Duodenal mucosa (tissue), 2 donors: Measurements from ENCODE around the gene FLT1.

Experiments used
- H3K27ac ChIP-seq: one replicate; pipeline ENCODE4 v1.7.0; 2013; ENCODE audit warnings: low read depth, low read length
- H3K27me3 ChIP-seq, 2 donors: one replicate each; pipeline ENCODE4 v1.7.0; 2013; ENCODE audit warnings: low read length in 2 of 2, control low read depth in 1 of 2; ENCODE audit not compliant: insufficient read depth in 2 of 2, control insufficient read depth in 1 of 2
- H3K36me3 ChIP-seq, 2 donors: one replicate each; pipeline ENCODE4 v1.7.0; 2013; ENCODE audit warnings: low read length in 2 of 2, control low read depth in 1 of 2; ENCODE audit not compliant: insufficient read depth in 2 of 2, control insufficient read depth in 1 of 2
- H3K4me1 ChIP-seq, 2 donors: one replicate each; pipeline ENCODE4 v1.7.0; 2013; ENCODE audit warnings: low read length in 2 of 2, control low read depth in 1 of 2; ENCODE audit not compliant: insufficient read depth in 2 of 2, control insufficient read depth in 1 of 2
- H3K4me3 ChIP-seq, 2 donors: one replicate each; pipeline ENCODE4 v1.7.0; 2013; ENCODE audit warnings: low read length in 2 of 2, low read depth in 1 of 2
- H3K9ac ChIP-seq, 2 donors: one replicate each; pipeline ENCODE4 v1.7.0; 2013; ENCODE audit warnings: low read length in 2 of 2, low read depth in 1 of 2
- H3K9me3 ChIP-seq, 2 donors: one replicate each; pipeline ENCODE4 v1.7.0; 2013; ENCODE audit warnings: low read length in 2 of 2, control low read depth in 1 of 2; ENCODE audit not compliant: control insufficient read depth in 1 of 2

Gene FLT1

DNA sequence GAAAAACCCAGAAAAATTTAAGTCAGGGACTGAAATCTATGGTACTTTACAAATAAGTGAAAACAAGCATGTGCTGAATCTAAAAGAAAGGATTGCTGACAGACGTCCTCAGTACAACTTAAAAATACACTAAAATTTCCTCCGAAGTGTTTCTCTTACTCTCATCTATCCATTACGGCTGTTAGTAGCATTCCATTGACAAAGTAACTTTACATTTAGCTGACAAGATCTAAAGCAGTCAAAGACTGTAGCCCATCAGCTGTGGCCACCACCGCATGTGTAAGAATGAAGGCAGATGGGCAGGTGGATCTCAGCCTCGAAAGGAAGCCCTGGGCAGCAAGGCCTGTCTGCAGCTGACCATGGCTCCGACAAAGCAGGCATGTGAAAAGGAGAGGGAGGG, 59.0 kb downstream of the FLT1 start:
- H3K9ac ChIP-seq, result no peak overlapping the region
- H3K4me1 ChIP-seq, result no peaks in the 10 kb centered on the region
- no peaks in the 10 kb centered on the region for H3K36me3 ChIP-seq

DNA sequence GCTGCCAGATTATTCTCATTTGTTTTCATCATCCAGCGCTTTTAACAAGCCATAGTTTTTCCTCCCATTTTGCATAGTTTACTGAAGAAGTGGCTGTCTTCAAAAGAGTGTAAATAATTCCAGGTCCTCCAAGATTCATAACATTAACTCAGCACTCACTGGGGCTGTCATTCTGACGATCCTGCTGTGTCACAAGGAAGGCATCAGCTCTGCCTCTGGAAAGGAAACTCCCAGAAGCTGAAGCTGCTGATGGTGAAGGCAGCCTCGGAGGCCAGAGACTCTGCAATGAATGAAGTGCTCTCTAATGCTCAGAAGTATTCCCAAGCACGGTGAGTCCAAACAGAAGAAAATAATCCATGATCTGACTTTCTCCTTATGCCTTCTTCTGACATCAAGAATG, 60.0 kb downstream of the FLT1 start:
- Histone ChIP-seq H3K4me1 (no peaks in the 10 kb centered on the region), H3K9me3 (no peaks in the 10 kb centered on the region), H3K9ac (no peak overlapping the region), H3K27me3 (peaks cover 0 to 7% of the 10 kb centered on the region in 2 donors), H3K4me3 (no peak overlapping the region), H3K36me3 (no peaks in the 10 kb centered on the region), H3K27ac (no peak overlapping the region)

More for the DNA sequence above, 59.0 kb downstream of the FLT1 start:
- Histone ChIP-seq H3K4me3 (no peak overlapping the region), H3K9me3 (peaks cover 0 to under 1% of the 10 kb centered on the region in 2 donors), H3K27ac (no peak overlapping the region), H3K27me3 (peaks cover 0 to 7% of the 10 kb centered on the region in 2 donors)

- Histone ChIP-seq H3K27me3 (peaks cover 0 to 2% of the 10 kb centered on the region in 2 donors), H3K4me1 (no peaks in the 10 kb centered on the region)
These were observed 61.9 kb downstream of the FLT1 start for GRCh38 chr13:28432816-28433560.

GRCh38 chr13:28429685-28430290, 65.1 kb downstream of the FLT1 start:
- H3K9me3 ChIP-seq, result no peaks in the 10 kb centered on the region

More at GRCh38 chr13:28432816-28433560, 61.9 kb downstream of the FLT1 start:
- Histone ChIP-seq H3K36me3 (no peaks in the 10 kb centered on the region), H3K9me3 (no peaks in the 10 kb centered on the region), H3K27ac (no peak overlapping the region), H3K4me3 (no peak overlapping the region), H3K9ac (no peak overlapping the region)

DNA sequence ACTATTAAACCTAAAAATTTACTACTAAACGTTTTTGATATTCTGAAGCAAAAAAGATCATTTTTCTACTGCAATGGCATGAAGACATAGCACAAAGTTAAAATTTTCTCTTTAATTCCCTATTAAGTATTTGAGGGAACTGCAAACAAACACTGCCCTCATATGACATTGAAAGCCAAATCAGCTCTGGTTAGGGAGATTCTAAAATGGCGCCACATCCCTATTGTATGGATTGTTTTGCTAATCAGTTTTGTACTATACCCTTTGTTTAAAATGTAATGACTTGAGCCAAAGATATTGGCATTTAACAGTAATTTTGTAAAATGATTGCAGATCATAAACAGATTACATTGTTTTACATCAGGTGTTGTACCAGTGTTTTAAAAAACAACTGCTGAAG, 65.8 kb downstream of the FLT1 start:
- H3K27me3 ChIP-seq, result peaks cover 0 to 2% of the 10 kb centered on the region in 2 donors
- no peak overlapping the region for H3K4me3 ChIP-seq
- H3K9ac ChIP-seq, result no peak overlapping the region
- no peaks in the 10 kb centered on the region for H3K36me3 ChIP-seq
- H3K9me3 ChIP-seq, result no peaks in the 10 kb centered on the region
- H3K4me1 ChIP-seq, result no peaks in the 10 kb centered on the region
- no peak overlapping the region for H3K27ac ChIP-seq

More at GRCh38 chr13:28429685-28430290, 65.1 kb downstream of the FLT1 start:
- Histone ChIP-seq H3K4me1 (no peaks in the 10 kb centered on the region), H3K27ac (no peak overlapping the region), H3K4me3 (no peak overlapping the region), H3K36me3 (no peaks in the 10 kb centered on the region), H3K9ac (no peak overlapping the region), H3K27me3 (peaks cover 0 to 2% of the 10 kb centered on the region in 2 donors)

DNA sequence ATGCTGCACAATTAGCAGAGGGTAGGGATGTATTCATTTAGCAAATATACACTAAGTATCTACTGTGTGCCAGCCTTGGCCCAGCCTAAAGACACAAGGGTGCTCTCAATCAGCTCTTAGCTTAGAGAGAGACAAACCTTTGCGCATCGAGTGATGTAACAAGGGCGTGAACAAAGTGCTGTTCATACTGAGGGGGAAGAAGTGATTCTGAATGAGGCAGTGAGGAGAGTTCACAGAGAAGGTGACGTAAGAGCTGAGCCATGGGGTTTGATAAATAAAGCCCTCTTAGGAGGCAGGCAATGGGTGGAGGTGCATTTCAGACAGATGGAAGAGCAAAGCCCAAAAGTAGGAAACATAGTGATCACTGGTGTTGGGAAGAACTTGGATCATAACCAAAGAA, 68.5 kb downstream of the FLT1 start:
- Histone ChIP-seq H3K9ac (no peak overlapping the region), H3K4me1 (no peaks in the 10 kb centered on the region), H3K27me3 (no peaks in the 10 kb centered on the region), H3K9me3 (no peaks in the 10 kb centered on the region), H3K27ac (no peak overlapping the region), H3K4me3 (no peak overlapping the region), H3K36me3 (no peaks in the 10 kb centered on the region)

- no peak overlapping the region for H3K4me3 ChIP-seq
- no peaks in the 10 kb centered on the region for H3K36me3 ChIP-seq
- H3K27me3 ChIP-seq, result no peaks in the 10 kb centered on the region
- no peak overlapping the region for H3K27ac ChIP-seq
- H3K4me1 ChIP-seq, result no peaks in the 10 kb centered on the region
- H3K9ac ChIP-seq, result no peak overlapping the region
- H3K9me3 ChIP-seq, result no peaks in the 10 kb centered on the region
These were observed 69.1 kb downstream of the FLT1 start for GRCh38 chr13:28425793-28426192.

DNA sequence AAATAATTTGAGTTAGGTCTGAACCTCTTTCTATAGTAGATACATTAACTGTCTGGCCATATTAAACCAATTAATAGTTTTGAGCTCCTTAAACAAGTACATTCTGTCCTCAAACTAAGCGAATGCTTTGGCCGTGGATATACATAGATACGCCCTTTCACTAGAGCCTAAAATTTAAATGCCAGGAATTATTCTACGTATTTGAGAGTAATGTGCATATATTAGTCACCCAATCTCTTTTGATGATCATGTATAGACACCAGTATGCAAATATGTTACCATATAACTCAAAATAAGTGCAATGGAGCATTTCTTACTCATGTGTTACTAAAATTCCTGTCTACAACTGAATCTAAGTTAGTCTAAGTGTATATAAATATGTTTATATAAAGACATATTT, 70.4 kb downstream of the FLT1 start:
- Histone ChIP-seq H3K4me1 (no peaks in the 10 kb centered on the region), H3K9ac (no peak overlapping the region), H3K27ac (no peak overlapping the region), H3K4me3 (no peak overlapping the region), H3K36me3 (no peaks in the 10 kb centered on the region), H3K9me3 (no peaks in the 10 kb centered on the region), H3K27me3 (no peaks in the 10 kb centered on the region)

GRCh38 chr13:28423010-28423409, 71.9 kb downstream of the FLT1 start:
- H3K9me3 ChIP-seq, result no peaks in the 10 kb centered on the region
- H3K27me3 ChIP-seq, result no peaks in the 10 kb centered on the region
- no peaks in the 10 kb centered on the region for H3K36me3 ChIP-seq
- H3K9ac ChIP-seq, result no peak overlapping the region
- H3K4me3 ChIP-seq, result no peak overlapping the region
- H3K27ac ChIP-seq, result no peak overlapping the region
- H3K4me1 ChIP-seq, result no peaks in the 10 kb centered on the region

GRCh38 chr13:28421676-28422410, 73.1 kb downstream of the FLT1 start:
- Histone ChIP-seq H3K9me3 (no peaks in the 10 kb centered on the region), H3K27me3 (no peaks in the 10 kb centered on the region), H3K27ac (no peak overlapping the region), H3K9ac (no peak overlapping the region), H3K36me3 (no peaks in the 10 kb centered on the region), H3K4me3 (no peak overlapping the region), H3K4me1 (no peaks in the 10 kb centered on the region)
